Measurements from ENCODE around the gene SULT2B1. TPM values are rescaled to one million over a fixed set of nuclear protein-coding genes. Genes with fewer than 3 reads are reported as not detected.
"Not testable (repeated sequence)": the region's sequence is repeated elsewhere in the genome, so short reads cannot be mapped to it uniquely, and the experiment has no call there.

The SULT2B1 gene
- total and polyA plus RNA-seq, 5 donors from 2014 or later, result 0.16 to 0.82 TPM; not detected in 3

- Histone ChIP-seq H3K36me3 (ENCODE audit: control insufficient read depth, insufficient read depth, low read length) (no peaks in the 10 kb centered on the region), H3K4me3 (ENCODE audit: low read depth, low read length) (no peak overlapping the region), H3K4me1 (ENCODE audit: control insufficient read depth, insufficient read depth, low read length, poor library complexity, severe bottlenecking) (no peaks in the 10 kb centered on the region), H3K27me3 (ENCODE audit: control insufficient read depth, insufficient read depth, low read length) (no peaks in the 10 kb centered on the region), H3K27ac (ENCODE audit: insufficient read depth, low read length, poor library complexity, severe bottlenecking) (no peak overlapping the region), H3K9me3 (ENCODE audit: control insufficient read depth in 2 of 2, low read length in 2 of 2) (no peaks in the 10 kb centered on the region)
- H3K36me3 Mint-ChIP-seq, result no peaks in the 10 kb centered on the region
- H3K4me3 Mint-ChIP-seq, result peak overlapping the region in 1 of 4 donors; percentile 47
- DNase-seq, result no peak
- no peak for ATAC-seq (ENCODE audit: low read depth in 2 of 2)
- H3K27ac Mint-ChIP-seq, result no peak overlapping the region
- no peaks in the 10 kb centered on the region for H3K4me1 Mint-ChIP-seq
- no peaks in the 10 kb centered on the region for H3K9me3 Mint-ChIP-seq
- peaks cover 4% of the 10 kb centered on the region for H3K27me3 Mint-ChIP-seq
These were observed 19.6 kb downstream of the SULT2B1 start for GRCh38 chr19:48571378-48572162.

- Mint-ChIP-seq H3K27me3 (peaks cover 4% of the 10 kb centered on the region), H3K4me3 (no peak overlapping the region), H3K36me3 (peaks cover 3% of the 10 kb centered on the region), H3K27ac (no peak overlapping the region), H3K4me1 (no peaks in the 10 kb centered on the region), H3K9me3 (no peaks in the 10 kb centered on the region)
- no peak for DNase-seq
- no peaks in the 10 kb centered on the region for H3K27me3 ChIP-seq (ENCODE audit: control insufficient read depth, insufficient read depth, low read length)
- H3K4me1 ChIP-seq (ENCODE audit: control insufficient read depth, insufficient read depth, low read length, poor library complexity, severe bottlenecking), result no peaks in the 10 kb centered on the region
- H3K9me3 ChIP-seq (ENCODE audit: control insufficient read depth in 2 of 2, low read length in 2 of 2), result no peaks in the 10 kb centered on the region
- no peaks in the 10 kb centered on the region for H3K36me3 ChIP-seq (ENCODE audit: control insufficient read depth, insufficient read depth, low read length)
- ATAC-seq (ENCODE audit: low read depth in 2 of 2), result no peak
- H3K27ac ChIP-seq (ENCODE audit: insufficient read depth, low read length, poor library complexity, severe bottlenecking), result no peak overlapping the region
- H3K4me3 ChIP-seq (ENCODE audit: low read depth, low read length), result no peak overlapping the region
These were observed 21.2 kb downstream of the SULT2B1 start for GRCh38 chr19:48573163-48573505.

- peaks cover 6% of the 10 kb centered on the region for H3K36me3 Mint-ChIP-seq
- Histone ChIP-seq H3K27ac (ENCODE audit: insufficient read depth, low read length, poor library complexity, severe bottlenecking) (no peak overlapping the region), H3K4me3 (ENCODE audit: low read depth, low read length) (no peak overlapping the region), H3K9me3 (ENCODE audit: control insufficient read depth in 2 of 2, low read length in 2 of 2) (no peaks in the 10 kb centered on the region), H3K27me3 (ENCODE audit: control insufficient read depth, insufficient read depth, low read length) (no peaks in the 10 kb centered on the region), H3K4me1 (ENCODE audit: control insufficient read depth, insufficient read depth, low read length, poor library complexity, severe bottlenecking) (no peaks in the 10 kb centered on the region), H3K36me3 (ENCODE audit: control insufficient read depth, insufficient read depth, low read length) (no peaks in the 10 kb centered on the region)
- no peak overlapping the region for H3K27ac Mint-ChIP-seq
- no peak overlapping the region for H3K4me3 Mint-ChIP-seq
- peaks cover 0 to 1% (median 0%) of the 10 kb centered on the region in 7 donors for H3K9me3 Mint-ChIP-seq
- DNase-seq (no peak), ATAC-seq (ENCODE audit: low read depth in 2 of 2) (no peak)
- H3K4me1 Mint-ChIP-seq, result no peaks in the 10 kb centered on the region
- no peaks in the 10 kb centered on the region for H3K27me3 Mint-ChIP-seq
These were observed 24.1 kb downstream of the SULT2B1 start for GRCh38 chr19:48575931-48576622.

- DNase-seq; H3K4me1 ChIP-seq (ENCODE audit: control insufficient read depth, insufficient read depth, low read length, poor library complexity, severe bottlenecking); H3K4me1 Mint-ChIP-seq; H3K27ac Mint-ChIP-seq; H3K36me3 ChIP-seq (ENCODE audit: control insufficient read depth, insufficient read depth, low read length); ATAC-seq (ENCODE audit: low read depth in 2 of 2); H3K4me3 Mint-ChIP-seq; H3K36me3 Mint-ChIP-seq; H3K27me3 ChIP-seq (ENCODE audit: control insufficient read depth, insufficient read depth, low read length); H3K27me3 Mint-ChIP-seq; H3K9me3 ChIP-seq (ENCODE audit: control insufficient read depth in 2 of 2, low read length in 2 of 2); H3K4me3 ChIP-seq (ENCODE audit: low read depth, low read length); H3K9me3 Mint-ChIP-seq; H3K27ac ChIP-seq (ENCODE audit: insufficient read depth, low read length, poor library complexity, severe bottlenecking): not testable (repeated sequence)
These were observed 25.9 kb downstream of the SULT2B1 start for GRCh38 chr19:48577908-48578307.

GRCh38 chr19:48578891-48579290 lies 26.9 kb downstream of the SULT2B1 start:
- Histone ChIP-seq H3K27me3 (ENCODE audit: control insufficient read depth, insufficient read depth, low read length) (no peaks in the 10 kb centered on the region), H3K4me1 (ENCODE audit: control insufficient read depth, insufficient read depth, low read length, poor library complexity, severe bottlenecking) (no peaks in the 10 kb centered on the region), H3K36me3 (ENCODE audit: control insufficient read depth, insufficient read depth, low read length) (no peaks in the 10 kb centered on the region), H3K27ac (ENCODE audit: insufficient read depth, low read length, poor library complexity, severe bottlenecking) (no peak overlapping the region), H3K4me3 (ENCODE audit: low read depth, low read length) (no peak overlapping the region), H3K9me3 (ENCODE audit: control insufficient read depth in 2 of 2, low read length in 2 of 2) (no peaks in the 10 kb centered on the region)
- no peak overlapping the region for H3K4me3 Mint-ChIP-seq
- no peak for DNase-seq
- peaks cover 6% of the 10 kb centered on the region for H3K36me3 Mint-ChIP-seq
- H3K27me3 Mint-ChIP-seq, result no peaks in the 10 kb centered on the region
- no peaks in the 10 kb centered on the region for H3K4me1 Mint-ChIP-seq
- no peak for ATAC-seq (ENCODE audit: low read depth in 2 of 2)
- no peak overlapping the region for H3K27ac Mint-ChIP-seq
- H3K9me3 Mint-ChIP-seq, result peaks cover 0 to 1% (median 0%) of the 10 kb centered on the region in 7 donors

- Histone ChIP-seq H3K9me3 (ENCODE audit: control insufficient read depth in 2 of 2, low read length in 2 of 2) (no peaks in the 10 kb centered on the region), H3K4me3 (ENCODE audit: low read depth, low read length) (no peak overlapping the region), H3K4me1 (ENCODE audit: control insufficient read depth, insufficient read depth, low read length, poor library complexity, severe bottlenecking) (no peaks in the 10 kb centered on the region), H3K27ac (ENCODE audit: insufficient read depth, low read length, poor library complexity, severe bottlenecking) (no peak overlapping the region), H3K27me3 (ENCODE audit: control insufficient read depth, insufficient read depth, low read length) (no peaks in the 10 kb centered on the region), H3K36me3 (ENCODE audit: control insufficient read depth, insufficient read depth, low read length) (no peaks in the 10 kb centered on the region)
- Mint-ChIP-seq H3K4me3 (no peak overlapping the region), H3K27me3 (no peaks in the 10 kb centered on the region), H3K36me3 (peaks cover 11% of the 10 kb centered on the region), H3K27ac (no peak overlapping the region), H3K9me3 (peaks cover 0 to 1% (median 0%) of the 10 kb centered on the region in 7 donors), H3K4me1 (peaks cover 0 to 5% (median 2%) of the 10 kb centered on the region in 4 donors)
- no peak for DNase-seq
- no peak for ATAC-seq (ENCODE audit: low read depth in 2 of 2)
These were observed 30.2 kb downstream of the SULT2B1 start for GRCh38 chr19:48582168-48582567.

- DNase-seq (no peak), ATAC-seq (ENCODE audit: low read depth in 2 of 2) (no peak)
- H3K27me3 ChIP-seq (ENCODE audit: control insufficient read depth, insufficient read depth, low read length), result no peaks in the 10 kb centered on the region
- peaks cover 0 to 17% (median 7%) of the 10 kb centered on the region in 4 donors for H3K4me1 Mint-ChIP-seq
- H3K27ac Mint-ChIP-seq, result no peak overlapping the region
- no peaks in the 10 kb centered on the region for H3K4me1 ChIP-seq (ENCODE audit: control insufficient read depth, insufficient read depth, low read length, poor library complexity, severe bottlenecking)
- H3K9me3 Mint-ChIP-seq, result no peaks in the 10 kb centered on the region
- no peak overlapping the region for H3K27ac ChIP-seq (ENCODE audit: insufficient read depth, low read length, poor library complexity, severe bottlenecking)
- H3K36me3 Mint-ChIP-seq, result peaks cover 4% of the 10 kb centered on the region
- H3K4me3 Mint-ChIP-seq, result no peak overlapping the region
- H3K9me3 ChIP-seq (ENCODE audit: control insufficient read depth in 2 of 2, low read length in 2 of 2), result no peaks in the 10 kb centered on the region
- H3K36me3 ChIP-seq (ENCODE audit: control insufficient read depth, insufficient read depth, low read length), result no peaks in the 10 kb centered on the region
- no peak overlapping the region for H3K4me3 ChIP-seq (ENCODE audit: low read depth, low read length)
- no peaks in the 10 kb centered on the region for H3K27me3 Mint-ChIP-seq
These were observed 35.4 kb downstream of the SULT2B1 start for GRCh38 chr19:48587387-48587786.
